ACC112 (cell line): ENCODE measurements around the gene RAB11FIP4.

Source experiments
- H2AFZ ChIP-seq: fragments of 200-600 bp; sonication (generic); one replicate; pipeline ENCODE4 v1.6.0; 2017; ENCODE audit warnings: antibody characterized with exemption, low read length; ENCODE audit not compliant: unreplicated experiment
- H3K27ac ChIP-seq: fragments of 200-600 bp; sonication (generic); 2 replicates; pipeline ENCODE4 v1.5.1; 2014; ENCODE audit warnings: low read depth, mild to moderate bottlenecking, antibody characterized with exemption, low read length, moderate library complexity
- H3K27me3 ChIP-seq: fragments of 200-600 bp; sonication (generic); 2 replicates; pipeline ENCODE4 v1.6.1; 2014; ENCODE audit warnings: mild to moderate bottlenecking, antibody characterized with exemption, low read length, moderate library complexity, mixed read lengths; ENCODE audit not compliant: insufficient read depth
- H3K36me3 ChIP-seq: fragments of 200-600 bp; sonication (generic); 2 replicates; pipeline ENCODE4 v1.6.1; 2016; ENCODE audit warnings: mild to moderate bottlenecking, antibody characterized with exemption, low read length, moderate library complexity, mixed read lengths; ENCODE audit not compliant: insufficient read depth
- H3K4me1 ChIP-seq: fragments of 200-600 bp; sonication (generic); one replicate; pipeline ENCODE4 v1.6.1; 2016; ENCODE audit warnings: low read length, mixed read lengths; ENCODE audit not compliant: insufficient read depth, unreplicated experiment, control insufficient read depth
- H3K4me3 ChIP-seq: fragments of 200-600 bp; sonication (generic); 2 replicates; pipeline ENCODE4 v1.5.1; 2014; ENCODE audit warnings: mild to moderate bottlenecking, low read depth, low read length
- H3K79me2 ChIP-seq: fragments of 200-600 bp; sonication (generic); one replicate; pipeline ENCODE4 v1.6.0; 2016; ENCODE audit warnings: low read length; ENCODE audit not compliant: control insufficient read depth, unreplicated experiment, insufficient read depth

RAB11FIP4 gene

DNA sequence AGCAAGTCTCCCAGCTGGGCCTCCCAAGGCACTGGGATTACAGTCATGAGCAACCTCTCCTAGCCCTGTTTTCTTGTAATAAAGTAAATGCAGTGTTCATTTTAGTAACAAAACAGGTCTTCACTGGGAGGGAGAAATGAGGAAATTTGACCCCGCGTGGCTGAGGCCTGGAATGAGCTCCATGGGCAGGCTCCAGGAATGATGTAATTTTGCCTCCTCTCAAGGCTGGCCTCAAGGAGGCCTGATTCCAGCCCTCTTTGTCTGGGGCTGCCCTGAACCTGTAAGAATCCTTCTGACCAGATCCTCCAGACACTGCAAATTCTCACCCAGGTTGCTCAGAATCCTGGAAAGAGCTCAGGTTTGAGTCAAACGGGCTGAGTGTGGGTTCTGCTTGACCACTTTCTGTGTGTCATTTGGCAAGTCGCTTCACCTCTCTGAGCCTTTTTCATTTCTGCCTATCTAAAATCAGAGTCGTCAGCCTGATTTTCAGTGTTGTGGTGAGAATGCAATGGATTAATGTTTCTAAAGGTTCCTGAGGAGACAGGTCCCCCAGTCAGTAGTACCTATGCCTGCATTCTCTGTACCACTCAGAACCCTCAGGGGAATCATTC lies 57.1 kb downstream of the RAB11FIP4 start:
- Histone ChIP-seq H2AFZ (no peak overlapping the region), H3K27ac (no peak overlapping the region), H3K27me3 (no peaks in the 10 kb centered on the region), H3K79me2 (no peaks in the 10 kb centered on the region), H3K4me1 (peaks cover 8% of the 10 kb centered on the region), H3K4me3 (no peak overlapping the region), H3K36me3 (no peaks in the 10 kb centered on the region)

- Histone ChIP-seq H3K4me3 (no peak overlapping the region), H3K79me2 (no peaks in the 10 kb centered on the region), H3K27me3 (no peaks in the 10 kb centered on the region), H3K4me1 (peaks cover 8% of the 10 kb centered on the region), H3K36me3 (no peaks in the 10 kb centered on the region), H2AFZ (no peak overlapping the region), H3K27ac (no peak overlapping the region)
Observed at GRCh38 chr17:31449111-31449510, 57.6 kb downstream of the RAB11FIP4 start.

GRCh38 chr17:31449746-31450145 lies 58.3 kb downstream of the RAB11FIP4 start:
- Histone ChIP-seq H3K4me1 (peaks cover 8% of the 10 kb centered on the region), H3K27me3 (no peaks in the 10 kb centered on the region)

GRCh38 chr17:31452101-31452500 lies 60.6 kb downstream of the RAB11FIP4 start:
- Histone ChIP-seq H3K36me3 (no peaks in the 10 kb centered on the region), H3K27me3 (peaks cover 19% of the 10 kb centered on the region), H3K27ac (no peak overlapping the region), H3K79me2 (no peaks in the 10 kb centered on the region), H3K4me3 (no peak overlapping the region), H2AFZ (no peak overlapping the region), H3K4me1 (peaks cover 8% of the 10 kb centered on the region)

More at GRCh38 chr17:31449746-31450145, 58.3 kb downstream of the RAB11FIP4 start:
- Histone ChIP-seq H3K4me3 (no peak overlapping the region), H2AFZ (no peak overlapping the region), H3K79me2 (no peaks in the 10 kb centered on the region), H3K27ac (no peak overlapping the region), H3K36me3 (no peaks in the 10 kb centered on the region)

DNA sequence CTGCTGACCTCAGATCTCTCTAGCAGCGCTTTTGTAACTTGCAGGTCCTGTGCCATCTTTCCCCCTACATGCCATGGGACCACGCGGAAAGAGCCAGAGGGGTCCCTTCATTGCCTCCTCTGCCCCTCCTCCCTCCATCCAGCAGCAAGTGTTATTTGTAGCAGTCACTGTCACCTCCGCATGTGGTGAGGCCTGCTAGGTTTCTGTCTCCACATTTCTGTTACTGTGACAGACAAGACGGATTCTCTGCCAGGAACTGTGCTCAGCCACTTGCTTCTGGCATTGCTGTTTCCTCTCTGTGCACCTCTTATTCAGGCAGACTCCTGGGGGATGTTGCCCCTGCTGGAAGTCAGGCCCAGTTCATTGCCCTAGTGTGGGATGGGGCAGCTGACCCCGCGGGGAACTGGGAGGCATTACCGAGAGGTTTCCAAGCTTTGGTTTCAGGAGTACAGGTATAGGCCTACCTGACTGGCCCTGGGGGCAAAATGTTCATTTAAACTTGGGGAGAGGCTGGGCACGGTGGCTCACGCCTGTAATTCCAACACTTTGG lies 61.2 kb downstream of the RAB11FIP4 start:
- no peaks in the 10 kb centered on the region for H3K79me2 ChIP-seq
- H3K27ac ChIP-seq = no peak overlapping the region
- H2AFZ ChIP-seq = no peak overlapping the region
- no peaks in the 10 kb centered on the region for H3K36me3 ChIP-seq
- peaks cover 8% of the 10 kb centered on the region for H3K4me1 ChIP-seq
- H3K4me3 ChIP-seq = no peak overlapping the region
- H3K27me3 ChIP-seq = peaks cover 19% of the 10 kb centered on the region

- Histone ChIP-seq H3K36me3 (no peaks in the 10 kb centered on the region), H3K27ac (no peak overlapping the region), H2AFZ (no peak overlapping the region), H3K4me1 (peaks cover 8% of the 10 kb centered on the region), H3K79me2 (no peaks in the 10 kb centered on the region), H3K27me3 (peaks cover 19% of the 10 kb centered on the region), H3K4me3 (no peak overlapping the region)
Observed at GRCh38 chr17:31453896-31454295, 62.4 kb downstream of the RAB11FIP4 start.

- Histone ChIP-seq H2AFZ (no peak overlapping the region), H3K27ac (no peak overlapping the region), H3K36me3 (no peaks in the 10 kb centered on the region), H3K27me3 (peaks cover 41% of the 10 kb centered on the region), H3K4me3 (no peak overlapping the region), H3K79me2 (no peaks in the 10 kb centered on the region), H3K4me1 (peaks cover 4% of the 10 kb centered on the region)
Observed at GRCh38 chr17:31456814-31457213, 65.3 kb downstream of the RAB11FIP4 start.

DNA sequence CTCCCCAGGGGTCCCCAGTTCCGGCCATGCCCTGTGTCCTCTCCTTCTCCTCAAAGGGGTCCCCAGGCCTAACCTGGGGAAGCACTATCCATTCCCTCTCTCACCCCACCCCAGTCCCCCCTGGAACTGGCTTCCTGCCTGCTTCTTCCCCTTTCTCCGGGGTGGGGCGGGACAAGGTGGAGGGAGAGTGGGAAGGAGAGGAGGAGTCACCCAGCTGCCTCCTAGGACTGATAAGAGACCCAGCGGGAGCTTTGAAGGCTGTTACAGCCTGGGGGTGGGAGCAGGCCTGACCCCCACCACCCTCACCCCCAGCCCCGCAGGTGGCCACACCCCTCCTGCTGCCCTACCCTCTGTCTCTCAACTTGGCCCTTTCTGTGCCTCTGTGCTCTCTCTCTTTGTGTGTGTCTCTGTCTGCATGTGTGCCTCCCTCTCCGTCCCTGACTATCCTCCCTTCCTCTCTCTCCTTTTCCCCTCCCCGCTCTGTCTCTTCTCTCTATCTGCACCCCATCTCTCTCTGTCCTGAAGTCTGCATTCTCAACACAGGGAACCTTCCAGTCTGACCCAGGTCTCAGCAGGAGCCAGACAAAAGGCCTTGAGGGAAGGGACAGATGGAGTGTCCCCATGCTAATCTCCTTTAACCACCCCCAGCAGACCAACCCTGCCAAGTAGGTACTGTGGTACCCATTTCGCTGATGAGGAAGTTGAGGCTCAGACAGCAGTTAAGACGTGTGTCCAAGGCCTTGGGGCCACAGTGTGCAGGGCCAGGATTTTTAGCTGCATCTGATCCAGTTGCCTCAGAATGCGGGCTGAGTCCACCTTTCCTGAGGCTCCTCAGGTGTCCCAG lies 66.1 kb downstream of the RAB11FIP4 start:
- Histone ChIP-seq H3K36me3 (no peaks in the 10 kb centered on the region), H3K4me3 (no peak overlapping the region), H3K27ac (no peak overlapping the region), H3K79me2 (no peaks in the 10 kb centered on the region), H3K4me1 (no peaks in the 10 kb centered on the region), H3K27me3 (peaks cover 41% of the 10 kb centered on the region), H2AFZ (no peak overlapping the region)

DNA sequence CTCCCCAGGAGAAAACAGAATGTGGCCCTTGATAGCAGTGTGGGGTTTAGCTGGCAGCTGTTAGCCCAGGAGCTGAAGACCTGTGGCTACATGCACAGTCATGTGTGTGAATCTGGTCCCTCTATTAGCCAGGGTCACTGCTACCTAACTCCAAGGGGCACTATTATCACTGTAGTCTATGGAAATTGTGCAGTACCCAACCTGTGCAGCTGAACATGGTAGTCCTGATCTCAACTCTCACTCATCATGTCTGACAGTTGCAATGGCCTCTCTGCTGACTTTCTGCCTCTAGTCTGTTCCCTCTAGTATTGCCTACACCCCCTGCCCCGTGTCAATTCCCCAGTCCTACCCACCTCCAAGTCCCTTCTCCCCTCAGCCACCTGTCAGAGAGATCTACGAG lies 67.4 kb downstream of the RAB11FIP4 start:
- H3K79me2 ChIP-seq = no peaks in the 10 kb centered on the region
- no peak overlapping the region for H2AFZ ChIP-seq
- H3K36me3 ChIP-seq = no peaks in the 10 kb centered on the region
- no peak overlapping the region for H3K4me3 ChIP-seq
- peaks cover 41% of the 10 kb centered on the region for H3K27me3 ChIP-seq
- H3K27ac ChIP-seq = no peak overlapping the region
- H3K4me1 ChIP-seq = no peaks in the 10 kb centered on the region

DNA sequence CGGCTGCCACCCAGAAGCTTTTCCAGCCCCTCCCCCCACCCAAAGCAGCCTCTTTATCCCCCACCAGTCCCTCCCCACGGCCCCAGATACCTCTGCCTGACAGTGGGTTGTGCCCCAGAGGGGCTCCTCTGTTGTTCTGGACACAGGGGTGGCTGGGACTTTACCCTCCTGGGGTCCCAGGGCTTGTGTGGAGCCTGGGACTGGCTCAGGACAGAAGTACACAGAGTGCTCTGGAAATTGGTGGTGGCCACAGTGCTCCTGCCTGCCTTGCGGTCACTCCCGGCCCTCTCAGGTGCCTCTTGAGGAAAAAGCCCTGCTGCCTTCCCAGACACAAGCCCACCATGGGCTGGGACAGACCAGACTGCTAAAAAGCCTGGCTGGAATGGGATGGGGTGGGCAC lies 68.2 kb downstream of the RAB11FIP4 start:
- H3K27ac ChIP-seq = no peak overlapping the region
- H3K4me3 ChIP-seq = no peak overlapping the region
- no peaks in the 10 kb centered on the region for H3K36me3 ChIP-seq
- peaks cover 41% of the 10 kb centered on the region for H3K27me3 ChIP-seq
- H2AFZ ChIP-seq = no peak overlapping the region
- H3K79me2 ChIP-seq = no peaks in the 10 kb centered on the region
- H3K4me1 ChIP-seq = no peaks in the 10 kb centered on the region
